ENCODE measurements around the gene ZNF324. TPM values are rescaled to one million over a fixed set of nuclear protein-coding genes. Genes with fewer than 3 reads are reported as not detected.
A peak's percentile ranks its signal among the peaks of the same experiment; 100 is the strongest.

ZNF324 gene
- total and polyA plus RNA-seq, 9 of the 15 experiments (the other 6 are each of a cell fraction or from before 2014, with no cell fraction given), result 0.92 to 16.4 (median 5.3) TPM

GRCh38 chr19:58428617-58429016 is 38.3 kb upstream of the ZNF324 start:
- in situ Hi-C loops (cut with MboI) (no loop called here), intact Hi-C loops (cut with micrococcal nuclease) (no loop called here)
- ATAC-seq (no peak), FAIRE-seq (no peak), DNase-seq (ENCODE audit: extremely low read depth in 1 of 4, low spot score in 3 of 4) (no peak)
- 7% methylated on average over 1 of the region's 1 CpG for WGBS (ENCODE audit: insufficient coverage, low coverage, missing lambda C conversion rate)
- Histone ChIP-seq H3K9me1 (ENCODE audit: control insufficient read depth, insufficient read depth, low read length) (no peaks in the 10 kb centered on the region), H4K20me1 (replicated peaks; ENCODE audit: control insufficient read depth, insufficient read depth, low read length) (no peaks in the 10 kb centered on the region), H3K79me2 (ENCODE audit: control insufficient read depth, insufficient read depth, low read length) (no peaks in the 10 kb centered on the region), H3K4me2 (ENCODE audit: insufficient read depth, low read length) (no peak overlapping the region), H3K9me3 (replicated peaks; ENCODE audit: control insufficient read depth, insufficient read depth, low read depth, low read length) (no peaks in the 10 kb centered on the region; the same call in none of the 2 replicates), H3K9ac (ENCODE audit: insufficient read depth in 1 of 2, low read depth in 2 of 2, low read length in 2 of 2) (no peak overlapping the region), H3K27me3 (ENCODE audit: control insufficient read depth in 2 of 2, insufficient read depth in 2 of 2, low read length in 2 of 2) (no peaks in the 10 kb centered on the region), H2AFZ (ENCODE audit: low read depth, low read length) (no peak overlapping the region), H3K36me3 (ENCODE audit: control insufficient read depth, insufficient read depth, low read length) (0 out of 3 replicates have a peak, but pooled peaks cover 2% of the 10 kb centered on the region), H3K4me1 (replicated peaks in 1 of 2; ENCODE audit: control insufficient read depth in 2 of 2, insufficient read depth in 2 of 2, low read length in 2 of 2) (no peaks in the 10 kb centered on the region), H3K27ac (ENCODE audit: extremely low read depth, low read depth, low read length) (no peak overlapping the region), H3K4me3 (no peak overlapping the region)
- TF ChIP-seq CHCHD3 (CRISPR knock-in tag; IDR thresholded peaks at IDR 0.05), result no peak
- ChIA-PET CTCF (ENCODE audit: low intra/inter-chr PET ratio) (no interaction called here), POLR2A (no interaction called here)
- BruUV-seq (replicated peaks), result no TSS peak

DNA sequence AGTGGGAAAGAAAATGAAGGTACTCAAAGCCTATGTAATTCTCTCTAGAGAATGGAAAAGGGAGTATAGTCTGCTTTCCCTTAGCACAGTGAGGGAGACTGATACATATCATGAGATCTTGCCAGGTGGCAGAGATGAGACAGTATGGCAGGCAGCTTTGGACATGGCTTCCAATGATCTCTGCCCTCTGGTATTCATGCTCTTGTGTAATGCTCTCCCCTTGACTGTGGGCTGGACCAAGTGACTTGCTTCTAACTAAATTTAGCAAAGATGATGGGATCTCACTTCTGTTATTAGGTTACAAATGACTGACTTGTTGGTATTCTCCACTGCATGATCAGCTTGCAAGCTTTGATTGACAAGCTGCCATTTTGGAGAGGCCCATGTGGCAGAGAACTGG is 37.1 kb upstream of the ZNF324 start:
- BruUV-seq (replicated peaks), result no TSS peak
- CTCF ChIA-PET (ENCODE audit: low intra/inter-chr PET ratio), result no interaction called here
- DNase-seq (ENCODE audit: extremely low read depth in 1 of 4, low spot score in 3 of 4), result no peak
- H3K9ac ChIP-seq (ENCODE audit: insufficient read depth in 1 of 2, low read depth in 2 of 2, low read length in 2 of 2), result no peak overlapping the region
- no peak overlapping the region for H3K27ac ChIP-seq (ENCODE audit: extremely low read depth, low read depth, low read length)
- no peak overlapping the region for H3K4me3 ChIP-seq
- peak; percentile 62 for FAIRE-seq
- no peak for ATAC-seq
- no peaks in the 10 kb centered on the region for H3K79me2 ChIP-seq (ENCODE audit: control insufficient read depth, insufficient read depth, low read length)
- no peaks in the 10 kb centered on the region for H4K20me1 ChIP-seq (replicated peaks; ENCODE audit: control insufficient read depth, insufficient read depth, low read length)
- H3K27me3 ChIP-seq (ENCODE audit: control insufficient read depth in 2 of 2, insufficient read depth in 2 of 2, low read length in 2 of 2), result no peaks in the 10 kb centered on the region
- H3K36me3 ChIP-seq (ENCODE audit: control insufficient read depth, insufficient read depth, low read length), result peaks cover 2% of the 10 kb centered on the region; the same call in 1 of the 3 replicates
- intact Hi-C loops (cut with micrococcal nuclease), result no loop called here
- no peaks in the 10 kb centered on the region for H3K9me1 ChIP-seq (ENCODE audit: control insufficient read depth, insufficient read depth, low read length)
- no peak overlapping the region for H3K4me2 ChIP-seq (ENCODE audit: insufficient read depth, low read length)
- POLR2A ChIA-PET, result interaction anchor here (1.1 to 1.8 kb wide), 2 partner anchors 20 to 23 kb away, joined by 3 to 7 read pairs; partner anchors contain the start of gene ZNF584
- in situ Hi-C loops (cut with MboI), result no loop called here
- no peak overlapping the region for H2AFZ ChIP-seq (ENCODE audit: low read depth, low read length)
- H3K4me1 ChIP-seq (replicated peaks in 1 of 2; ENCODE audit: control insufficient read depth in 2 of 2, insufficient read depth in 2 of 2, low read length in 2 of 2), result no peaks in the 10 kb centered on the region
- peaks cover 10% of the 10 kb centered on the region for H3K9me3 ChIP-seq (replicated peaks; ENCODE audit: control insufficient read depth, insufficient read depth, low read depth, low read length)
- TF ChIP-seq ETS1 (conservative IDR thresholded peaks at IDR 0.05; ENCODE audit: control insufficient read depth, low read depth, low read length) (no peak), NFE2L1 (tag; IDR thresholded peaks at IDR 0.05; ENCODE audit: borderline replicate concordance, low read depth) (no peak), FOXK1 (CRISPR knock-in tag; IDR thresholded peaks at IDR 0.05; ENCODE audit: borderline replicate concordance) (no peak), ZNF75A (CRISPR knock-in tag; IDR thresholded peaks at IDR 0.05) (no peak), CGGBP1 (CRISPR knock-in tag; IDR thresholded peaks at IDR 0.05) (no peak), XRCC3 (IDR thresholded peaks at IDR 0.05) (no peak), ZNF23 (CRISPR knock-in tag; IDR thresholded peaks at IDR 0.05) (no peak), E2F8 (IDR thresholded peaks at IDR 0.05; ENCODE audit: low read depth, partially characterized antibody) (no peak)
- TF ChIP-seq, protein P1, sequence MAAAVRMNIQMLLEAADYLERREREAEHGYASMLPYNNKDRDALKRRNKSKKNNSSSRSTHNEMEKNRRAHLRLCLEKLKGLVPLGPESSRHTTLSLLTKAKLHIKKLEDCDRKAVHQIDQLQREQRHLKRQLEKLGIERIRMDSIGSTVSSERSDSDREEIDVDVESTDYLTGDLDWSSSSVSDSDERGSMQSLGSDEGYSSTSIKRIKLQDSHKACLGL (CRISPR knock-in tag; IDR thresholded peaks at IDR 0.05; ENCODE audit: borderline replicate concordance, poor library complexity, severe bottlenecking), result no peak

Measured in K562 (cell line).